Keratinocyte (primary cell): Measurements from ENCODE around the gene TMEM132C.

ENCODE experiments used
- CTCF ChIP-seq, 3 experiments: IDR thresholded peaks in 1 of 3; conservative IDR thresholded peaks in 1 of 3; optimal IDR thresholded peaks in 1 of 3; 2 replicates in 2 of 3; 3 replicates in 1 of 3; pipeline versions ENCODE3 to v1.5.1; 2011; ENCODE audit warnings: low read length in 3 of 3, mild to moderate bottlenecking in 3 of 3, moderate library complexity in 2 of 3, control low read depth in 1 of 3, inconsistent platforms in 1 of 3; ENCODE audit not compliant: insufficient read depth in 2 of 3; ENCODE audit errors: extremely low read depth in 1 of 3
- EZH2 ChIP-seq: IDR thresholded peaks from one replicate; pipeline ENCODE4 v1.6.1; 2012; ENCODE audit warnings: inconsistent platforms, mild to moderate bottlenecking, low read length, moderate library complexity

- TF ChIP-seq EZH2 (no peak), CTCF (optimal IDR thresholded peaks at IDR 0.05 in 1 of 3, IDR thresholded peaks at IDR 0.05 in 1 of 3, conservative IDR thresholded peaks at IDR 0.05 in 1 of 3; ENCODE audit: extremely low read depth in 1 of 3, insufficient read depth in 2 of 3, low read length in 3 of 3) (no peak)
Measured at GRCh38 chr12:128463881-128464280, 196.9 kb downstream of the TMEM132C start.
